ENCODE data around the gene TENT4A.

- TF ChIP-seq EZH2 (IDR thresholded peaks at IDR 0.05) (no peak), POLR2AphosphoS5 (IDR thresholded peaks at IDR 0.05; ENCODE audit: borderline replicate concordance, low read depth, low read length) (no peak)
Observed at GRCh38 chr5:6759401-6759800, 46.2 kb downstream of the TENT4A start.

Data from SK-N-MC (cell line).